ENCODE results near the gene DIP2A. TPM values are rescaled to one million over a fixed set of nuclear protein-coding genes. Genes with fewer than 3 reads are reported as not detected.

Gene DIP2A
- total and polyA plus RNA-seq, 2 of the 8 experiments (the other 6 are each of a cell fraction or from before 2014, with no cell fraction given): 16.0 to 27.1 TPM

DNA sequence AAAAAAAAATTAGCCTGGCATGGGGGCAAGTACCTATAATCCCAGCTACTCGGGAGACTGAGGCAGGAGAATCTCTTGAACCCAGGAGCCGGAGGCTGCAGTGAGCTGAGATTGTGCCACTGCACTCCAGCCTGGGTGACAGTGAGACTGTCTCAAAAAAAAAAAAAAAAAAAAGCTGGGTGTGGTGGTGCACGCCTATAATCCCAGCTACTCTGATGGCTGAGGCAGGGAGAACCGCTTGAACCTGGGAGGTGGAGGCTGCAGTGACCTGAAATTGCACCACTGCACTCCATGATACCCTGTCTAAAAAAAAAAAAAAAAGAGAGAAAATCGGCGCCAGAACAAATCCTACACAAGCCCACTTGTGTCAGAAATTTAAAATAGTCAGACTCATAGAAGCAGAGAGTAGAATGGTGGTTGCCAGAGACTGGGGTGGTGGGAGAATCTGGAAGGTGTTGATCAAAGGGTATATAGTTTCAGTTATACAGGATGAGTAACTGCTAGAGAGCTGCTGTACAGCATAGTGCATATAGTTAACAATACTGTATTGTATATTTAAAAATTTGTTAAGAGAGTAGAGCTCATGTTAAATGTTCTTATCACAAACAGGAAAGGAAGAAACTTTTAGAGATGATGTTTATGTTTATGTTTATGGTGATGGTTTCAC is 9.6 kb downstream of the DIP2A start (continued):
- TF ChIP-seq, protein P1, sequence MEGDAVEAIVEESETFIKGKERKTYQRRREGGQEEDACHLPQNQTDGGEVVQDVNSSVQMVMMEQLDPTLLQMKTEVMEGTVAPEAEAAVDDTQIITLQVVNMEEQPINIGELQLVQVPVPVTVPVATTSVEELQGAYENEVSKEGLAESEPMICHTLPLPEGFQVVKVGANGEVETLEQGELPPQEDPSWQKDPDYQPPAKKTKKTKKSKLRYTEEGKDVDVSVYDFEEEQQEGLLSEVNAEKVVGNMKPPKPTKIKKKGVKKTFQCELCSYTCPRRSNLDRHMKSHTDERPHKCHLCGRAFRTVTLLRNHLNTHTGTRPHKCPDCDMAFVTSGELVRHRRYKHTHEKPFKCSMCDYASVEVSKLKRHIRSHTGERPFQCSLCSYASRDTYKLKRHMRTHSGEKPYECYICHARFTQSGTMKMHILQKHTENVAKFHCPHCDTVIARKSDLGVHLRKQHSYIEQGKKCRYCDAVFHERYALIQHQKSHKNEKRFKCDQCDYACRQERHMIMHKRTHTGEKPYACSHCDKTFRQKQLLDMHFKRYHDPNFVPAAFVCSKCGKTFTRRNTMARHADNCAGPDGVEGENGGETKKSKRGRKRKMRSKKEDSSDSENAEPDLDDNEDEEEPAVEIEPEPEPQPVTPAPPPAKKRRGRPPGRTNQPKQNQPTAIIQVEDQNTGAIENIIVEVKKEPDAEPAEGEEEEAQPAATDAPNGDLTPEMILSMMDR (IDR thresholded peaks at IDR 0.05; ENCODE audit: control extremely low read depth in 1 of 3, insufficient read depth in 1 of 3, low read depth in 1 of 3, low read length in 3 of 3): no peak
- TF ChIP-seq TEAD4 (IDR thresholded peaks at IDR 0.05; ENCODE audit: low read depth, low read length) (no peak), SP1 (IDR thresholded peaks at IDR 0.05; ENCODE audit: low read depth, low read length) (no peak), NRF1 (IDR thresholded peaks at IDR 0.05; ENCODE audit: low read depth, low read length) (no peak), SIN3A (conservative IDR thresholded peaks at IDR 0.05 in 1 of 2, IDR thresholded peaks at IDR 0.05 in 1 of 2; ENCODE audit: low read depth in 1 of 2, low read length in 2 of 2) (no peak), MAFK (IDR thresholded peaks at IDR 0.05; ENCODE audit: low read depth, low read length) (no peak), RFX5 (IDR thresholded peaks at IDR 0.05; ENCODE audit: borderline replicate concordance, low read depth, low read length) (no peak), GABPA (IDR thresholded peaks at IDR 0.05; ENCODE audit: borderline replicate concordance, insufficient read depth, low read length) (no peak), SP2 (IDR thresholded peaks at IDR 0.05; ENCODE audit: low read length) (no peak)
